ENCODE data around the gene RPL36AL. TPM values are rescaled to one million over a fixed set of nuclear protein-coding genes. Genes with fewer than 3 reads are reported as not detected.
A peak's percentile ranks its signal among the peaks of the same experiment; 100 is the strongest.
"Not testable (repeated sequence)": the region's sequence is repeated elsewhere in the genome, so short reads cannot be mapped to it uniquely, and the experiment has no call there.

RPL36AL gene
- 278 and 384 TPM in 2 replicates for total RNA-seq

DNA sequence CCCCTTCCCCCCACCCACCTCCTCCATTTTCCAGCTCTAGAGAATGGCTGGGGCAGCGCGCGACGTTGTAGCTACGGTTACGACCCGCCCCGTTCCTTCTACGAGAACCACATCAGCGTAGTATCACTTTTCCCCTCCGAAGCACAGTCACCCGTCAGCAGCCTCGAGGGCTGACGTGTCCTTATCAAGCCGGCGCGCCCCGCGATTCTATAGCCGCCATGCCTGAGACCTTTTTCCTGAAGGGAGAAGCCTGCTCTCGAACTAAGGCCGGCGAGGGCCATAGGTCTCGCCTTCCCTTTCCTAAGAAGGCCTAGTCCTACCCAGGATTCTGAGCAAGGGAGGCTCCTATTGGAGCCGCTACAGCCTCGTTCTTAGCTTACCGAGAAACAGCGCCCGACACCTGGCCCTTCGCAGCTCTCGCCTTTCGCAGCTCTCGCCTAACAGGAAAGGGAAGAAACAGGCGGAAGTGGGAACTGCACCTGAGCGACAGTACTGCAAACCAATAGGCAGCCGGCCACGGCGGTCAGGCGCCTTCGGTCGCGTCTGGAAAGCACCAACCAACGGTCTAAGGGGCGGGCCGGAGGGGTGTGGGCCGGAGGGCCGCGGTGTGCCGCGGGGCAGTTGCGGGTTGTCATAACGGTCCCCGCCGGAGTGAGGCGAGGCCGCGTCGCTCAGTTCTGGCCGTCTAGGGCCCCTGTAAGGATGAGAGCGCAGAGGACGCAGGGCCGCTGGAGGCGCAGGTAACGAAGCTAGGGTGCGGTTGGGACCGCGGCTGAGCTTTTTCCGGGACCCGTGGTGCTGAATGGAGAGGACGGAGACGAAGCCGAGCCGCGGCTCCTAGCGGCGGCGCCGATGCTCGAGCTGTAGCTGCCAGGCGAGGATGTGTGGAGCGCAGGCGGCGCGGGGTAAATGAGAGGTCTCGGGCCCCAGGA lies at the start of gene RPL36AL, which contains the start of gene MGAT2:
RPL36AL (minus strand) TSS at position 445 of the 932 bp plus-strand sequence. CDS start 1,522 bp downstream, outside the sequence.
MGAT2 (plus strand) TSS at position 618 of the 932 bp plus-strand sequence. CDS start 470 bp downstream, outside the sequence.
- H3K4me3 ChIP-seq (ENCODE audit: low read depth, low read length) = peak within 1 kb of the TSS; percentile 95
- peak; percentile 39 for TF ChIP-seq CTCF (conservative IDR thresholded peaks at IDR 0.05; ENCODE audit: low read depth, low read length)
- DNase-seq (ENCODE audit: low read depth) = peak; percentile 82

DNA sequence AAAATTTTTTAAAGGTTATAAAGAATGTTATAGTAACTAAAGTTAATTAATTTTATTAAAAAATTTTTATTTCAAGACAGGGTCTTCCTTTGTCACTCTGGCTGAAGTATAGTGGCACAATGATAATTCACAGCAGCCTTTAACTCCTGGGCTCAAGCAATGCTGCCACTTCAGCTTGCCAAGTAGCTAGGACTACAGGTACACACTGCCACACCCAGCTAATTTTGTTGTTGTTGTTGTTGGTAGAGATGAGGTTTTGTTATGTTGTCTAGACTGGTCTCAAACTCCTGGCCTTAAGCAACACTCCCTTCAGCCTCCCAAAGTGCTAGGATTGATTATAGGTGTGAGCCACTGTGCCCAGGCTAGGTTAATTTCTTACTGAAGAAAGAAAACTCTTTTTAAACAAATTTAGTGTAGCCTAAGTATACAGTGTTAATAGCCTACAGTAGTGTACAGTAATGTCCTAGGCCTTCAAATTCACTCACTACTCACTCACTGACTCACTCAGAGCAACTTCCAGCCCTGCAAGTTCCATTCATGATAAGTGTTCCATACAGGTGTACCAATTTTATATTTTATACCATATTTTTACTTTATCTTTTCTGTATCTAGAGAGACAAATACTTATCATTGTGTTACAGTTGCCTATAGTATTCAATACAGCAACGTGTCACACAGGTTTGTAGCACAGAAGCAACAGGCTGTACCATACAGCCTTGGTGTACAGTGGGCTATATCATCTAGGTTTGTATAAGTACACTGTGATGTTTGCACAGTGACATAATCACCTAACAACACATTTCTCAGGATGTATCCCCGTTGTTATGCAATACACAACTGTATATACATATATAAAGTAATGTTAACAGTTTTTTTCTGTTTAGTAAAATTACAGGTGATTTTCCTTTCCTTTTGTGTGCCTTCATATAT lies 39.4 kb upstream of the RPL36AL start:
- H3K4me3 ChIP-seq (ENCODE audit: low read depth, low read length) = no peak overlapping the region
- TF ChIP-seq CTCF (conservative IDR thresholded peaks at IDR 0.05; ENCODE audit: low read depth, low read length) = no peak
- DNase-seq (ENCODE audit: low read depth) = no peak

DNA sequence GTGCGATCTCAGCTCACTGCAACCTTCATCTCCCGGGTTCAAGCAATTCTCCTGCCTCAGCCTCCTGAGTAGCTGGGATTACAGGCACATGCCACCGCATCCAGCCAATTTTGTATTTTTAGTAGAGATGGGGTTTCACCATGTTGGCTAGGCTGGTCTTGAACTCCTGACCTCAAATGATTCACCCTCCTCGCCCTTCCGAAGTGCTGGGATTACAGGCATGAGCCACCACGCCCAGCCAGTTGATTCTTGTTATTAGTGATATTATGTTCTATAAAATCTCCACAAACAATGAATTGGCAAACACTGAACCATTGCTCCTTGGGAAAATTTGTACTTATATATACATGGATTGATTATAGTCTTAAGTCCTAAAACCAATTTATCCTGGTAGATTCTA lies 37.1 kb upstream of the RPL36AL start:
- not testable (repeated sequence) for DNase-seq (ENCODE audit: low read depth); H3K4me3 ChIP-seq (ENCODE audit: low read depth, low read length)

DNA sequence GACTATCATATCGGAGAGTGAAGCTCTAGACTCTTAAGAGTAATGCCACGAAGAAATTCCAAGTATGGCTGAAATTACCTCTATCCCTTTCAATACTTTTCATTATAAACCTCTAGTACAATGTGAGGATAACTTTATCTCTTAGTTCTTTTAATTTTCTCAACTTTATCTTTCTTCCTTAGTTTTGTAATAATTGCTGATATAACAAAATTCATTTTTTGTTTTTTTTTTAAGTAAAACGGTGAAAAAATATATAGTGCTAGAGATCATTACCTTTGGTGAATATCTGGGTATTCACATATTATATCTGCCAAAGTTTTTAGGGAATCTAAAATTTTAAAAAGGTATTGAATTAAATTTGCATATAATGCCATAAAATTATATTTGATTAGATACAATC lies 34.1 kb upstream of the RPL36AL start:
- DNase-seq (ENCODE audit: low read depth) = no peak
- no peak overlapping the region for H3K4me3 ChIP-seq (ENCODE audit: low read depth, low read length)
- TF ChIP-seq CTCF (conservative IDR thresholded peaks at IDR 0.05; ENCODE audit: low read depth, low read length) = no peak

DNA sequence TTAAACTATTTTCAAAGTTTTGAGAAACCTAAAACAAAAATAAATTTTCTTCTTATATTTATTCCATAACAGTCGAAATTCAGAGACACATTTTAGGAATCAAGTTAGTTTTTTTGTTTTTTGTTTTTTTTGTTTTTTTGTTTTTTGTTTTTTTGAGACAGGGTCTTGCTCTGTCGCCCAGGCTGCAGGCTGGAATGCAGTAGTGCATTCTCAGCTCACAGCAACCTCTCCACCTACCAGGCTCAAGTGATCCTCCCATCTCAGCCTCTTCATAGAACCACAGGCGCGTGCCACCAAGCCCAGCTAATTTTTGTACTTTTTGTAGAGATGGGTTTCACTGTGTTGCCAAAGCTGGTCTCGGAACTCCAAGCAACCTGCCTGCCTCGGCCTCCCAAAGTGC lies 33.1 kb upstream of the RPL36AL start:
- no peak for TF ChIP-seq CTCF (conservative IDR thresholded peaks at IDR 0.05; ENCODE audit: low read depth, low read length)
- no peak for DNase-seq (ENCODE audit: low read depth)
- H3K4me3 ChIP-seq (ENCODE audit: low read depth, low read length) = no peak overlapping the region

GRCh38 chr14:49642163-49642562 lies 21.7 kb upstream of the RPL36AL start:
- DNase-seq (ENCODE audit: low read depth) = no peak

More at GRCh38 chr14:49642163-49642562, 21.7 kb upstream of the RPL36AL start:
- TF ChIP-seq CTCF (conservative IDR thresholded peaks at IDR 0.05; ENCODE audit: low read depth, low read length) = no peak
- no peak overlapping the region for H3K4me3 ChIP-seq (ENCODE audit: low read depth, low read length)

All from epithelial cell of proximal tubule (primary cell).